ENCODE data around the gene RFC1.

DNA sequence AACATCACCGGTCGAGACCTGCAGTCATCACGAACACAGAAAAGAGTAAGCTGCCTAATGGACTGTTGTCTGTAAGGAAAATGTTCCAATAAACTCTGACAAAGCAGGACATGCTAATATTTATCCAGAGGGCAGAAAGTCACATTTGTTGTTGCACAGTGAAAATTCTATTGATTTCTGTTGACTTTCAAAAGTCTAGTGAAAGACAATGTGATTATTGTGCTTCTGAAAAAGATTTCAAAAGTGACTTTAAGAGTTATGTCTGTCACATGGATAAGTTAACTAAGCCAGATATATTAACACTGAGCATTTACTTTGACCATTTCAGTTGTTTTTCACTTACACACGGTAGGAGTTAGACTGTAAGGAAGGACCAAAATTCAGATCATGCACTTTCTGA lies 9.3 kb upstream of the RFC1 start:
- TF ChIP-seq CTCF (IDR thresholded peaks at IDR 0.05; ENCODE audit: low read depth, low read length, missing input control) (no peak), SP1 (IDR thresholded peaks at IDR 0.05) (peak; percentile 75), GABPA (IDR thresholded peaks at IDR 0.05 in 1 of 2, conservative IDR thresholded peaks at IDR 0.05 in 1 of 2) (no peak), TAF1 (conservative IDR thresholded peaks at IDR 0.05) (peak; percentile 24), YY1 (IDR thresholded peaks at IDR 0.05) (peak; percentile 82), RAD21 (IDR thresholded peaks at IDR 0.05) (peak; percentile 41 to 65), EGR1 (IDR thresholded peaks at IDR 0.05; ENCODE audit: low read depth in 2 of 2) (no peak), HNF4A (conservative IDR thresholded peaks at IDR 0.05) (peak; percentile 69 to 73)
- TF ChIP-seq, protein P1, sequence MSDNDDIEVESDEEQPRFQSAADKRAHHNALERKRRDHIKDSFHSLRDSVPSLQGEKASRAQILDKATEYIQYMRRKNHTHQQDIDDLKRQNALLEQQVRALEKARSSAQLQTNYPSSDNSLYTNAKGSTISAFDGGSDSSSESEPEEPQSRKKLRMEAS (IDR thresholded peaks at IDR 0.05): peak; percentile 35
- TF ChIP-seq, protein P2, sequence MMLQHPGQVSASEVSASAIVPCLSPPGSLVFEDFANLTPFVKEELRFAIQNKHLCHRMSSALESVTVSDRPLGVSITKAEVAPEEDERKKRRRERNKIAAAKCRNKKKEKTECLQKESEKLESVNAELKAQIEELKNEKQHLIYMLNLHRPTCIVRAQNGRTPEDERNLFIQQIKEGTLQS (IDR thresholded peaks at IDR 0.05): no peak

Measured in liver (tissue), 3 donors.